ENCODE data around the gene TTC13. TPM values are rescaled to one million over a fixed set of nuclear protein-coding genes. Genes with fewer than 3 reads are reported as not detected.

The TTC13 gene
- total RNA-seq, 1 experiment from 2014 or later = 30.1 TPM

DNA sequence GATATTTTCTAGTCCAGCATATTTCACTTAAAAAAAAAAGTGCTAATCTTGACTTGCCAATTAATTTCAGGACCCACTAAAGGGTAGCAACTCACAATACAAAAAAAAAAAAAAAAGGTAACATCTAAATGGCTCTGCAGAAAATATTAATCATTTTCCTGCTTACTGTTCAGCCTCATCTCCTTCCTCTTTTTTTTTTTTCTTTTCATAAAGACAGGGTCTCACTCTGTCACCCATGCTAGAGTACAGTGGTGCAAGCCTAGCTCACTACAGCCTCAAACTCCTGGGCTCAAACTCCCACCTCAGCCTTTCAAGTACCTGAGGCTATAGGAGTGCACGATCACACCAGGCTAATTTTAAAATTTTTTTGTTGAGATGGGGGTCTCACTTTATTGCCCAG, 30.4 kb downstream of the TTC13 start:
- Histone ChIP-seq H3K36me3 (ENCODE audit: insufficient read depth, low read length, poor library complexity, severe bottlenecking) (no peaks in the 10 kb centered on the region), H3K4me3 (ENCODE audit: low read depth, low read length, poor library complexity, severe bottlenecking) (no peak overlapping the region), H3K27ac (ENCODE audit: low read depth, low read length, poor library complexity, severe bottlenecking) (no peak overlapping the region), H3K9me3 (ENCODE audit: low read depth, low read length, poor library complexity, severe bottlenecking) (no peaks in the 10 kb centered on the region), H3K27me3 (replicated peaks; ENCODE audit: insufficient read depth, low read depth, low read length, poor library complexity) (no peaks in the 10 kb centered on the region), H3K4me1 (ENCODE audit: insufficient read depth, low read length, poor library complexity, severe bottlenecking) (no peaks in the 10 kb centered on the region)
- ChIA-PET POLR2A (ENCODE audit: low non-redundant PET) (no interaction called here), CTCF (no interaction called here)
- intact Hi-C loops (cut with micrococcal nuclease; ENCODE audit: unreplicated experiment) = no loop called here
- no TSS peak for BruUV-seq (replicated peaks)
- TF ChIP-seq, protein P1, sequence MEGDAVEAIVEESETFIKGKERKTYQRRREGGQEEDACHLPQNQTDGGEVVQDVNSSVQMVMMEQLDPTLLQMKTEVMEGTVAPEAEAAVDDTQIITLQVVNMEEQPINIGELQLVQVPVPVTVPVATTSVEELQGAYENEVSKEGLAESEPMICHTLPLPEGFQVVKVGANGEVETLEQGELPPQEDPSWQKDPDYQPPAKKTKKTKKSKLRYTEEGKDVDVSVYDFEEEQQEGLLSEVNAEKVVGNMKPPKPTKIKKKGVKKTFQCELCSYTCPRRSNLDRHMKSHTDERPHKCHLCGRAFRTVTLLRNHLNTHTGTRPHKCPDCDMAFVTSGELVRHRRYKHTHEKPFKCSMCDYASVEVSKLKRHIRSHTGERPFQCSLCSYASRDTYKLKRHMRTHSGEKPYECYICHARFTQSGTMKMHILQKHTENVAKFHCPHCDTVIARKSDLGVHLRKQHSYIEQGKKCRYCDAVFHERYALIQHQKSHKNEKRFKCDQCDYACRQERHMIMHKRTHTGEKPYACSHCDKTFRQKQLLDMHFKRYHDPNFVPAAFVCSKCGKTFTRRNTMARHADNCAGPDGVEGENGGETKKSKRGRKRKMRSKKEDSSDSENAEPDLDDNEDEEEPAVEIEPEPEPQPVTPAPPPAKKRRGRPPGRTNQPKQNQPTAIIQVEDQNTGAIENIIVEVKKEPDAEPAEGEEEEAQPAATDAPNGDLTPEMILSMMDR (conservative IDR thresholded peaks at IDR 0.05; ENCODE audit: low read depth, low read length) = no peak
- no peak for TF ChIP-seq EZH2 (IDR thresholded peaks at IDR 0.05; ENCODE audit: borderline replicate concordance, low read depth, low read length, poor library complexity, severe bottlenecking)
- no peak for DNase-seq (ENCODE audit: low spot score)

DNA sequence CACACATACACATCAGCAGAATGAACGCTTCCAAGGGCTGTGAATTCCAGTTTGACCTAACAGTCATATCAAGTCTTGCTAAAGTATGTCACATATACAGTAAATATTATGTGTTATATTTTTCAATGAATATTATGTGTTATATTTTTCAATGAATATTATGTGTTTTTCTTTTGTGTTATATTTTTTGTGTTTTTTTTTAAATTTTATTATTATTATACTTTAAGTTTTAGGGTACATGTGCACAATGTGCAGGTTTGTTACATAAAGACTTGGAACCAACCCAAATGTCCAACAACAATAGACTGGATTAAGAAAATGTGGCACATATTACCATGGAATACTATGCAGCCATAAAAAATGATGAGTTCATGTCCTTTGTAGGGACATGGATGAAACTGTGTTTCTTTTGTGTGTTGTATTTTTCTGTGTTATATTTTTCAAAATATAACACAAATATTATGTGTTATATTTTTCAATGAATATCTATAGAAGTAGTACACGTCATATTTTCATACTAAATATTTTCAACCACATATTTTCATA, 35.5 kb downstream of the TTC13 start:
- ChIA-PET POLR2A (ENCODE audit: low non-redundant PET) (no interaction called here), CTCF (no interaction called here)
- Histone ChIP-seq H3K4me3 (ENCODE audit: low read depth, low read length, poor library complexity, severe bottlenecking) (no peak overlapping the region), H3K27ac (ENCODE audit: low read depth, low read length, poor library complexity, severe bottlenecking) (no peak overlapping the region), H3K27me3 (replicated peaks; ENCODE audit: insufficient read depth, low read depth, low read length, poor library complexity) (no peaks in the 10 kb centered on the region), H3K4me1 (ENCODE audit: insufficient read depth, low read length, poor library complexity, severe bottlenecking) (no peaks in the 10 kb centered on the region), H3K9me3 (ENCODE audit: low read depth, low read length, poor library complexity, severe bottlenecking) (no peaks in the 10 kb centered on the region), H3K36me3 (ENCODE audit: insufficient read depth, low read length, poor library complexity, severe bottlenecking) (no peaks in the 10 kb centered on the region)
- TF ChIP-seq, protein P1 (conservative IDR thresholded peaks at IDR 0.05; ENCODE audit: low read depth, low read length) = no peak
- no peak for TF ChIP-seq EZH2 (IDR thresholded peaks at IDR 0.05; ENCODE audit: borderline replicate concordance, low read depth, low read length, poor library complexity, severe bottlenecking)
- DNase-seq (ENCODE audit: low spot score) = no peak
- intact Hi-C loops (cut with micrococcal nuclease; ENCODE audit: unreplicated experiment) = no loop called here
- BruUV-seq (replicated peaks) = no TSS peak

DNA sequence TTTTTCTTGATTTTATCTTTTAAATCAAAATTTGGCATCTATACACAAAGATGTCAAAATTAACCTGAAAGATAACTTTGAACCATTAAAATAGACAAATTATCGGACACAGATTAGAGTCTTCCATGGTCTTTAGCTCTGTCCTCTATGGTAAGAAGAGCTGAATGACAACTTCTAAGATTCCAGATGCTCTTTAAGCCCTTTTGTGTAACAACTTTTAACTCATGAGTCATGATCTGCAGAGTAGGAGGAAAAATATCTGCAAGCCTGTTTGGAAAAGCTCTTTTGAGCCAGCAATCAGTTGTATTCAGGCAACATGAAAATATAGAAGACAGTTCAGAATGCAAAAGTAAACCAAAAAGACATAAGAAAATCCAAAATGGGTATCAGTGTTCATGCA, 37.8 kb downstream of the TTC13 start:
- H3K27me3 ChIP-seq (replicated peaks; ENCODE audit: insufficient read depth, low read depth, low read length, poor library complexity) = no peaks in the 10 kb centered on the region
- no peak for DNase-seq (ENCODE audit: low spot score)
- H3K4me1 ChIP-seq (ENCODE audit: insufficient read depth, low read length, poor library complexity, severe bottlenecking) = no peaks in the 10 kb centered on the region
- TF ChIP-seq EZH2 (IDR thresholded peaks at IDR 0.05; ENCODE audit: borderline replicate concordance, low read depth, low read length, poor library complexity, severe bottlenecking) = no peak
- TF ChIP-seq, protein P1 (conservative IDR thresholded peaks at IDR 0.05; ENCODE audit: low read depth, low read length) = no peak
- ChIA-PET POLR2A (ENCODE audit: low non-redundant PET) (no interaction called here), CTCF (no interaction called here)
- BruUV-seq (replicated peaks) = no TSS peak
- no peaks in the 10 kb centered on the region for H3K36me3 ChIP-seq (ENCODE audit: insufficient read depth, low read length, poor library complexity, severe bottlenecking)
- intact Hi-C loops (cut with micrococcal nuclease; ENCODE audit: unreplicated experiment) = no loop called here
- no peak overlapping the region for H3K4me3 ChIP-seq (ENCODE audit: low read depth, low read length, poor library complexity, severe bottlenecking)
- no peaks in the 10 kb centered on the region for H3K9me3 ChIP-seq (ENCODE audit: low read depth, low read length, poor library complexity, severe bottlenecking)
- no peak overlapping the region for H3K27ac ChIP-seq (ENCODE audit: low read depth, low read length, poor library complexity, severe bottlenecking)
